Esophagus muscularis mucosa (tissue), 4 donors: ENCODE data around the gene ZPR1. TPM values are rescaled to one million over a fixed set of nuclear protein-coding genes. Genes with fewer than 3 reads are reported as not detected.

Source experiments
- DNase-seq: peaks from one replicate; pipeline ENCODE4 v3.0.0-alpha.2; 2017; ENCODE audit errors: extremely low spot score
- H3K27ac ChIP-seq, 4 donors: fragments of 200-600 bp; sonication (generic); replicated peaks in 1 of 4; 1 replicate in 3 of 4; 2 replicates in 1 of 4; pipeline ENCODE4 v1.5.1; 2016 to 2019; ENCODE audit warnings: mild to moderate bottlenecking in 1 of 4
- H3K27me3 ChIP-seq, 4 donors: fragments of 200-600 bp; sonication (generic); one replicate each; pipeline versions ENCODE4 v1.5.1 to v1.6.0; 2016 to 2019
- H3K36me3 ChIP-seq, 4 donors: fragments of 200-600 bp; sonication (generic); one replicate each; pipeline ENCODE4 v1.5.1; 2016 to 2019
- H3K4me1 ChIP-seq, 4 donors: fragments of 200-600 bp; sonication (generic); one replicate each; pipeline ENCODE4 v1.5.1; 2016 to 2019
- H3K4me3 ChIP-seq, 4 donors: fragments of 200-600 bp; sonication (generic); 1 replicate in 2 of 4; 2 replicates in 2 of 4; pipeline ENCODE4 v1.5.1; 2016 to 2019; ENCODE audit warnings: mild to moderate bottlenecking in 4 of 4, moderate library complexity in 1 of 4
- H3K9me3 ChIP-seq, 4 donors: fragments of 200-600 bp; sonication (generic); 1 replicate in 3 of 4; 2 replicates in 1 of 4; pipeline ENCODE4 v1.5.1; 2016 to 2019
- EP300 ChIP-seq: sonication (generic); formaldehyde crosslinking; IDR thresholded peaks from one replicate; pipeline ENCODE4 v1.6.1; 2017; ENCODE audit warnings: antibody characterized with exemption
- POLR2A ChIP-seq: fragments of 450-650 bp; IDR thresholded peaks from one replicate; pipeline ENCODE4 v1.6.1; 2017; ENCODE audit warnings: antibody characterized with exemption, moderate library complexity, mild to moderate bottlenecking, low read depth
- POLR2AphosphoS5 ChIP-seq, 2 donors: sonication (generic); formaldehyde crosslinking; IDR thresholded peaks; one replicate each; pipeline ENCODE4 v1.6.1; 2017; ENCODE audit warnings: antibody characterized with exemption in 2 of 2
- WGBS: methylation state at CpG from one replicate; pipeline ENCODE4 v1.1.5; 2018; 5-methylcytosine and 5-hydroxymethylcytosine counted together
- intact Hi-C: fragments of 100-400 bp; cut with DNase I; formaldehyde crosslinking; loops from one replicate; pipeline ENCODE4 v1.15.1; 2023
- total RNA-seq, 4 donors: library from RNA; depleted of rRNA; stranded (reverse); fragments of >200 nt; gene quantifications; one replicate each; pipeline versions ENCODE4 v1.1.0 to v1.2.1, GENCODE V29; 2016
- TF ChIP-seq, protein P1 (sequence below), 3 experiments: fragments of 200-600 bp in 2 of 3; fragments of 450-650 bp in 1 of 3; sonication (generic) in 2 of 3; IDR thresholded peaks; one replicate each; pipeline ENCODE4 v1.5.1; 2017 to 2019; ENCODE audit warnings: antibody characterized with exemption in 3 of 3, mild to moderate bottlenecking in 2 of 3, moderate library complexity in 1 of 3

The ZPR1 gene
- total RNA-seq, 4 donors from 2014 or later, result 18.3 to 46.4 (median 34.7) TPM

DNA sequence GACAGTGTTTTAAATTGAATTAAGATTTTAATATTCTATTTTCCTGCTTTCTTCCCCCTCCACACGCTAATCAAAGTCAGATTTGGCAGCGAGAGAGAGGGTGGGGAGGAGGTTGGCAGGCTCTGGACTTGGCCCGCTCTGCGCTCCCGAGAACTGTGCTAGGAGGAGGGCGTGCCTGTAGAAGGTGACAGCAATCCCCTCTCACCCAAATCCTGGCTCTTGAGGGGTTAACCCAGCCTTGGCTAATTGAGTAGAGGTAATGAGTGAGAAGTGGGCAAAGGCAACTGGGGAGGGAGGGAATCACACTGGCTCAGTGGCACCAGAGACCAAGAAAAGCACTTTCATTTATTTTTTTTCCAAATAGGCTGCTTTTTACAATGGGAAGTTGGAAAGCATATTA is 57.2 kb downstream of the ZPR1 start:
- no peak for DNase-seq
- H3K4me3 ChIP-seq, result no peak overlapping the region
- no peaks in the 10 kb centered on the region for H3K36me3 ChIP-seq
- intact Hi-C loops, result no loop called here
- TF ChIP-seq, protein P1, sequence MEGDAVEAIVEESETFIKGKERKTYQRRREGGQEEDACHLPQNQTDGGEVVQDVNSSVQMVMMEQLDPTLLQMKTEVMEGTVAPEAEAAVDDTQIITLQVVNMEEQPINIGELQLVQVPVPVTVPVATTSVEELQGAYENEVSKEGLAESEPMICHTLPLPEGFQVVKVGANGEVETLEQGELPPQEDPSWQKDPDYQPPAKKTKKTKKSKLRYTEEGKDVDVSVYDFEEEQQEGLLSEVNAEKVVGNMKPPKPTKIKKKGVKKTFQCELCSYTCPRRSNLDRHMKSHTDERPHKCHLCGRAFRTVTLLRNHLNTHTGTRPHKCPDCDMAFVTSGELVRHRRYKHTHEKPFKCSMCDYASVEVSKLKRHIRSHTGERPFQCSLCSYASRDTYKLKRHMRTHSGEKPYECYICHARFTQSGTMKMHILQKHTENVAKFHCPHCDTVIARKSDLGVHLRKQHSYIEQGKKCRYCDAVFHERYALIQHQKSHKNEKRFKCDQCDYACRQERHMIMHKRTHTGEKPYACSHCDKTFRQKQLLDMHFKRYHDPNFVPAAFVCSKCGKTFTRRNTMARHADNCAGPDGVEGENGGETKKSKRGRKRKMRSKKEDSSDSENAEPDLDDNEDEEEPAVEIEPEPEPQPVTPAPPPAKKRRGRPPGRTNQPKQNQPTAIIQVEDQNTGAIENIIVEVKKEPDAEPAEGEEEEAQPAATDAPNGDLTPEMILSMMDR (IDR thresholded peaks at IDR 0.05), result no peak
- TF ChIP-seq POLR2AphosphoS5 (IDR thresholded peaks at IDR 0.05) (no peak), EP300 (no peak), POLR2A (no peak)
- H3K27me3 ChIP-seq, result peaks cover 0 to 47% (median 0%) of the 10 kb centered on the region in 4 donors
- no peak overlapping the region for H3K27ac ChIP-seq
- H3K9me3 ChIP-seq, result no peaks in the 10 kb centered on the region
- H3K4me1 ChIP-seq, result peaks cover 6 to 16% (median 8%) of the 10 kb centered on the region in 4 donors
- 37% methylated on average over 6 of the region's 6 CpGs for WGBS

DNA sequence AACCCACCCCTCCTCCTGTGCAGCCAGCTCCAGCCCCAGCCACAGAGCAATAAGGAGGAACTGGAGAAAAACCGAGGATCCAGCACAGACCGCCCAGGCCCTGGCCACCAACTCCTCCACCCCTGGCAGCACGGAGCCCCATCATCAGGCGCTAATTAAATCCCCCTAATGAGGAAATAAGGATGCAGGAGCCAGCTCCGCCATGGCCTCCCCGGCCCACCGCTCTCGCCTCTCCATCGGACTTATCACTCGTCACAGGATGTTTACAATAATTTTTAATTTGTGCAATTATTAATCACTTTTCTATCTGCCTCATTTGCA is 57.6 kb downstream of the ZPR1 start:
- 79% methylated on average over 10 of the region's 10 CpGs for whole genome bisulfite sequencing
- TF ChIP-seq POLR2A, result no peak
- no peak for TF ChIP-seq EP300
- no peak for TF ChIP-seq POLR2AphosphoS5 (IDR thresholded peaks at IDR 0.05)
- TF ChIP-seq, protein P1 (IDR thresholded peaks at IDR 0.05), result no peak
- no peaks in the 10 kb centered on the region for H3K36me3 ChIP-seq
- intact Hi-C loops, result no loop called here
- H3K4me1 ChIP-seq, result peaks cover 6 to 16% (median 8%) of the 10 kb centered on the region in 4 donors
- DNase-seq, result no peak
- no peaks in the 10 kb centered on the region for H3K9me3 ChIP-seq
- no peak overlapping the region for H3K27ac ChIP-seq
- H3K4me3 ChIP-seq, result no peak overlapping the region
- peaks cover 0 to 51% (median 0%) of the 10 kb centered on the region in 4 donors for H3K27me3 ChIP-seq

DNA sequence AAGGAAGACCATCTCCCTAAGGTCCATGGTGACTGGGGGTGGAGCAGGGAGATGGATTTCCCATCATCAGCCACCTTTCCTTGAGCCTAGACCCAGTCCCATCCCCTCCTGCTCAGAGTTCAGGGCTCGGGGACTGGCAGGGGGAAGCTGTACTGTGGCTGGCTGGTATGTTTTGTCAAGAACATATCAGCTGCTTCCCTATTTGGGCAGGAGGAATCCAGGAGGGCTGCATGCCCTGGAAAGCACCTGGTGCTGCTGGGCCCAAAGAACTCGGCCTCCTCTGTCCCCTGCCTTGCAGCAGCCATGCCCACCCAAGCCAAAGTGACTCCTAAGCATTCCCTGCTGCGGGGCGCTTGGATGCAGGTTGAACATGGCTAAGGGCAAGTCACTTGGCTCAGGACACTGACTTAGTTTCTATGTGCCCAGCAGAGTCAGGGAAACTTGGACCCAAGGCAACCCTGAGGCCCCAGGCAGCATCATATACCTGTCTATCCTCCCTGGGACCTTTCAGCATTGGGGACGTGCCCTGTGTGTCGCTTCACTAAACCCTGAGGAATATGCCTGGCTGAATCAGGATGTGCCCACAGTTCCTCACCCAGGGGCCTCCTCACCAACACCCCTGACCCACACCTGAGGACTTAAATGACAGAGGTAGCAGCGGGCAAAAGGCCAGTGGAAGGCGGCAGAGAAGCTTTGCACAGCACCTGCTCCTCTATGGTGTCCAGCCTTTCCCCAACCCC is 58.2 kb downstream of the ZPR1 start:
- Histone ChIP-seq H3K27me3 (peaks cover 0 to 55% (median 0%) of the 10 kb centered on the region in 4 donors), H3K36me3 (no peaks in the 10 kb centered on the region), H3K27ac (no peak overlapping the region), H3K9me3 (no peaks in the 10 kb centered on the region), H3K4me3 (no peak overlapping the region), H3K4me1 (peaks cover 6 to 16% (median 8%) of the 10 kb centered on the region in 4 donors)
- WGBS, result 96% methylated on average over 5 of the region's 8 CpGs
- TF ChIP-seq EP300, result no peak
- no peak for TF ChIP-seq POLR2AphosphoS5 (IDR thresholded peaks at IDR 0.05)
- TF ChIP-seq, protein P1 (IDR thresholded peaks at IDR 0.05), result no peak
- TF ChIP-seq POLR2A, result no peak
- intact Hi-C loops, result no loop called here
- no peak for DNase-seq

DNA sequence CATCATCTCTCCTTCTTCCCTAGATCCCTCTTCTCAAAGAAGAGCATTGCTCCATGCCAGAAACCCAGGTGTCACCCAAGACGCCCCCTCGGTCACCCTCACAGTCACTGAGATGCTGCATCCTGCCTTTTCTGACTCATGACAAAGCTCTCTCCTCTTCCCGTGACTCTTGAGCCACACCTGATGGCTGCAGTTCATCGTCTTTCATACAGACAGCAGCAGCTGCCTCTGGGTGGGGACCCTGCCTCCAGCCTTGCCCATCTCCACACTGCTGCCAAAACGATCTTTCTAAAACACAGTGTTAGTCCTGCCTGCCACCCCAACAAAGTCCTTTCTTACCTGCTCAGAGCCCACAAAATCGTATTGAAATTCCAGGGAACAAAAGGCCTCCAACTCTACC is 59.8 kb downstream of the ZPR1 start:
- no peak overlapping the region for H3K4me3 ChIP-seq
- peaks cover 6 to 16% (median 8%) of the 10 kb centered on the region in 4 donors for H3K4me1 ChIP-seq
- no peak for DNase-seq
- H3K9me3 ChIP-seq, result no peaks in the 10 kb centered on the region
- intact Hi-C loops, result no loop called here
- TF ChIP-seq POLR2AphosphoS5 (IDR thresholded peaks at IDR 0.05) (no peak), POLR2A (no peak), EP300 (no peak)
- TF ChIP-seq, protein P1 (IDR thresholded peaks at IDR 0.05), result no peak
- no peaks in the 10 kb centered on the region for H3K36me3 ChIP-seq
- WGBS, result 76% methylated on average over 6 of the region's 6 CpGs
- H3K27ac ChIP-seq, result no peak overlapping the region
- peaks cover 0 to 59% (median 0%) of the 10 kb centered on the region in 4 donors for H3K27me3 ChIP-seq
